Natural killer cell treated with Interleukin-12 subunit alpha and Interleukin-12 subunit beta and Interleukin-15 and Interleukin-18, amount 100 ng/mL, for 72 hours (primary cell): ENCODE measurements around the gene DGCR8. TPM values are rescaled to one million over a fixed set of nuclear protein-coding genes. Genes with fewer than 3 reads are reported as not detected.
A peak's percentile ranks its signal among the peaks of the same experiment; 100 is the strongest.

Experiments
- ATAC-seq, 2 donors: fragments of 150-1000 bp; cut with Tn5 transposase in 1 of 2; sonication (Bioruptor Pico), chemical (Tn5 transposase) in 1 of 2; 2 replicates each; pipeline ENCODE4 v1.10.0; 2021
- DNase-seq: peaks from one replicate; pipeline ENCODE4 v3.0.0; 2022; ENCODE audit warnings: low spot score
- H3K27ac Mint-ChIP-seq, 2 donors: 1 replicate in 1 of 2; 2 replicates in 1 of 2; pipeline ENCODE4 v1.8.0; 2022; ENCODE audit warnings: mixed read lengths in 2 of 2, mild to moderate bottlenecking in 1 of 2, moderate library complexity in 1 of 2
- H3K27me3 Mint-ChIP-seq, 2 donors: 1 replicate in 1 of 2; 2 replicates in 1 of 2; pipeline ENCODE4 v1.8.0; 2022; ENCODE audit warnings: mixed read lengths in 2 of 2
- H3K36me3 Mint-ChIP-seq: one replicate; pipeline ENCODE4 v1.8.0; 2022; ENCODE audit warnings: mixed read lengths
- H3K4me1 Mint-ChIP-seq, 2 donors: 1 replicate in 1 of 2; 2 replicates in 1 of 2; pipeline ENCODE4 v1.8.0; 2022; ENCODE audit warnings: low read depth in 2 of 2, mixed read lengths in 2 of 2, mild to moderate bottlenecking in 1 of 2
- H3K4me3 Mint-ChIP-seq: one replicate; pipeline ENCODE4 v1.8.0; 2022; ENCODE audit warnings: mixed read lengths
- H3K9me3 Mint-ChIP-seq: 2 replicates; pipeline ENCODE4 v1.8.0; 2022; ENCODE audit warnings: mixed read lengths
- total RNA-seq, 2 donors: library from RNA; stranded (reverse); gene quantifications; one replicate each; pipeline ENCODE4 v1.2.3, GENCODE V29; 2022

Gene DGCR8
- total RNA-seq, 2 donors from 2014 or later, result 60.1 to 89.5 TPM

DNA sequence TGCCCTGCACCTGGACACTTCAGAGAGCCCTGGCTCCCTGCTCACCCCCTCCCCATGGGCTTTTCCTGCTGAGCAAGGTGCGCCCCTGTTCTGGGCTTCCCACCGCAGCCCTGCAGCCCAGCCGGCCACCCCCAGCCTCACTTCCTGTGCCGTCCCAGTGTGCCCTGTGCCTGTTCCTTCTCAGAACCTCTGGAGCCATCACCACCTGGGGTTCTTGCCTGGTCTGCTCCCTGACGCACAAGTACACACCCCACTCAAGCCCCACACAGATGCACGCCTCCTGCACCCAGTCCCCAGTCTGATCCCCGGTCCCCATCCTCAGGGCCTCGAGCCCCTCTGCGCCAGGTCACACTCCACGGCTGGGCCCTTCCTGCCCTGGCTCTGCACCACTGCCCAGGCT is 23.9 kb upstream of the DGCR8 start:
- Mint-ChIP-seq H3K27ac (no peak overlapping the region), H3K9me3 (no peaks in the 10 kb centered on the region), H3K4me3 (no peak overlapping the region), H3K27me3 (no peaks in the 10 kb centered on the region), H3K36me3 (no peaks in the 10 kb centered on the region), H3K4me1 (peaks cover 16 to 18% of the 10 kb centered on the region in 2 donors)
- ATAC-seq (no peak), DNase-seq (no peak)

DNA sequence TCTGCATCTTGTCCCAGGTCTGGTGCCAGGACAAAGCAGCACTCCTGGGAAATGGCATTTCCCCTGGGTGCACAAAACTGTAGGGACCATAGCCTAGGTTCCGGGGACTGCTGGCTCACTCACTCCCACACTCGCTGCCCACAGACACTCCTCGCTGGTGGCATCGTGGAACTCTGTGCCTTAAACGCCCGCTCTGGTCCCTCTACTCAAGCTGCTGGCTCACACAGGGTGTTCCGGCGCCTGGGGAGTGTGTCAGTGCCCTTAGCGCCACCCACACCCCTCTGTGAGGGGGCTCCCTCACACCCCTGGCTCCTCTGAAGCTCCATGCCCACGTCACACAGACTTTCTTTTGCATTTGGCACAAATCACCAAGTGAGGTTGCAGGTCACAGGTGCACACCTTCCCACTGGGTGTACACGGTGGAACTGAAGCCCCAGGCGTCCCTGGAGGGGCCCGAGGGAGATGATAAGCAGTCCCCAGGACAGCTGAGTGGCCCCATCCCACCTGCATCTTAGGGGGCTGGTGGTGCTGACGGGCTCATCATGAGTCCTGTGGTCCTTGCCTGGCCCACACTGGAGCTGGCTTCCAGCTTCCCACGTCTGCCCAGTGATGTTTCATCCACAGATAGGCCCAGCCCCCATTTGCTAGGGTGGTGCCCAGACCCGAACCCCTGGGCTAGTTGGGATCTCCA is 23.2 kb upstream of the DGCR8 start:
- Mint-ChIP-seq H3K27me3 (no peaks in the 10 kb centered on the region), H3K27ac (no peak overlapping the region), H3K9me3 (no peaks in the 10 kb centered on the region)

DNA sequence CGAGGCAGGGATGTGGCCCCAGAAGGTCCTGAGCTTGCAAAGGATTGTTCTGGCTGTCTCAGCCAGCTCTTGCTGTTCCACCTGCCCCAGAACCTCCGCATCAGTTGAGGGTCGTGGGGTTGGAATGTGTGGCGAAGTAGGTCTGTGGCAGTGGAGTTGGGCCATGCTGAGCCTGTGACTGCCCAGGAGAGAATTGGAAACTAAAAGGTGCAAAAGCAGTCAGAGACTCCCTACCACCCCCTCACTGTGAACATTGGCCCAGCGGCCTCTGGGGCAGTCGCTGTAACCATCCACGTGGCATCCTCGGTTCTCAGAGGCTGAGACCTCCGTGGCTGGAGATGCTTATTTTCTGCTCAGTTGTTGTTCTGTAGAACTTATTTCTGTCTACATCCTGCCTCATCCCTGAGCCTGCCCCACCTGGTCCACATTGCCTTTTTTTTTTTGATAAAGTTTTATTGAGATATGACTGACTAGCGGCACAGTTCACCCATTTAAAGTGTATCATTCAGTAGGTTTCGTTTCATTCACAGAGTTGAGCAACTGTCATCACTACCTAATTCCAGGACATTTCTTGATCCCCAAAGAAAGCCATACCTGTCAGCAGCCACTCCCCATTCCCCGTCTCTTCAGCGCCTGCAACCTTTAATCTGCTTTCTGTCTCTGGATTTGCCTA is 22.3 kb upstream of the DGCR8 start:
- H3K9me3 Mint-ChIP-seq, result no peaks in the 10 kb centered on the region
- H3K27ac Mint-ChIP-seq, result peak overlapping the region in 1 of 2 donors; percentile 70
- H3K4me3 Mint-ChIP-seq, result no peak overlapping the region
- no peak for DNase-seq
- H3K27me3 Mint-ChIP-seq, result no peaks in the 10 kb centered on the region
- H3K36me3 Mint-ChIP-seq, result no peaks in the 10 kb centered on the region
- peaks cover 18% of the 10 kb centered on the region in 2 donors for H3K4me1 Mint-ChIP-seq
- no peak for ATAC-seq

More for the DNA sequence above, 23.2 kb upstream of the DGCR8 start:
- Mint-ChIP-seq H3K4me3 (no peak overlapping the region), H3K4me1 (peaks cover 17 to 18% of the 10 kb centered on the region in 2 donors), H3K36me3 (no peaks in the 10 kb centered on the region)
- ATAC-seq (no peak), DNase-seq (no peak)

DNA sequence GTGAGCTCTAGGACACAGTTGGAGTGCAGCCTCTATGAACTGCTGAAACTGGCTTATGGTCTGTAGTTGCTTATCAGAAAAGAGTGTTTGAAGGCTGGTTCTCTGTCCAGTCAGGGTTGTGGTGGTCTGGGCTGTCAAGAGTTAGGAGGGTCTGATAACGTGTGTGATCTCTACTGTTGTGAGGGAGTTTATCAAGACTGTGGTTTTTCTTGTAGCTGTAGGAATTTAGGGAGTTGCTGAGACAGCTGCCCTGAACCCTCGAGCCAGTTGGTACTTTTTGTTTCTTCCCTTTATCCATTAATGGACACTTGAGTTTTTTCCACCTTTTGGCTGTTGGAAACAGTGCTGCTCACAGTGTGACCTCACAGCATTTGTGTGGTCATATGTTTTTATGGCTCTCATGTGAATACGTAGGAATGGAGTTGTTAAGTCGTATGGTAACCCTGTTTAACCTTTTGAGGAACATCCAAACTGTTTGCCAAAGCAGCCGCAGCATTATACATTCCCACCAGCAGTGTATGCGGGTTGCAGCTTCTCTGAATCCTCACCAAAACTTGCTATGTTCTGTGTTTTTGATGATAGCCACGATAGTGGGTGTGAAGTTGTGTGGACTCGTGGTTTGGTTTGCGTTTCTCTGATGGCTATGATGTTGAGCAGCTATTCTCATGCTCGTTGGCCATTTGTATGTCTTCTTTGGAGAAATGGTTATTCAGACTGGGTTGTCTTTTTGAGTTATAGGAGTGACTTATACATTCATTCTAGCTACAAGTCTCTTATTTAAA is 20.9 kb upstream of the DGCR8 start:
- Mint-ChIP-seq H3K9me3 (no peaks in the 10 kb centered on the region), H3K36me3 (no peaks in the 10 kb centered on the region), H3K27me3 (no peaks in the 10 kb centered on the region), H3K4me1 (peaks cover 18 to 24% of the 10 kb centered on the region in 2 donors), H3K27ac (peak overlapping the region; percentile 45 to 70), H3K4me3 (peak overlapping the region; percentile 25)
- DNase-seq (no peak), ATAC-seq (peak in 1 of 2 donors; percentile 49)

DNA sequence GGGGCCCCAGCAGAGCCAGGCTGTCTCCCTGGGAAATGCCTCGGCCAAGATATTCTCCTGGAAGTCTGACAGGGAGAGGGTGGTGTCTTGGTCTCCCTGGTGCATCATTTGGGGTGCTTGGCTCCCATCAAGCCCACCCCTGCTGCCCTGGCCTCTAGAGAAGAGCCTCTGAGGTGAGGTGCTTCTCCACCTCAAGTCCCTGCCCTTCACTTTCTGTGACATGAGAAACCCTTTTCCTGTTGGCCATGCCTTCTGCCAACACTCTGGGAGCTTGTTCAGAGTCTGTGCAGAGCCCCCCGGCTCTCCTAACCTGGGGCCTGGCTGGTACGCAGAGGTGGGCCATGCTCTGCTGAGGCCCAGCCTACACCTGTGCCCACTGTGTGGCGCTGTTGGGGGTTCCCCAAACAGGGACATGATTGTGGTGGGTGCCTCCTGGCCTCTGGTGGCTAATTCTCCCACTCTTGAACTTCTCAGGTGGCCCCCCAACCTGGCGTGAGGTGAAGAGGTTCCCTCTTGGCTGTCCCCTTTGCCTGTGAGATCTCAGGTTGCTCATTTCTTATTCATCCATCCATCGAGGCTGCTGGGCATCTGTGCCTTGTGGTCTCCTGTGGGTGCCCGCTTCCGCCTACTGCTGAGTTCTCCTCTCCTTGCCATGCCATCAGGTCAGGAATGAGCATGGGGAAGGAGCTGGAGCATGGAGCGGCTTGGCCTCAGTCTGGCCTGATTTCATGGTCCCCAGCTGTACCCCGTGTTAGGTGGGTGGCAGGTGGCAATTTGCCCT is 19.2 kb upstream of the DGCR8 start:
- Mint-ChIP-seq H3K9me3 (no peaks in the 10 kb centered on the region), H3K36me3 (no peaks in the 10 kb centered on the region), H3K4me3 (no peak overlapping the region), H3K27me3 (no peaks in the 10 kb centered on the region), H3K27ac (peak overlapping the region in 1 of 2 donors; percentile 70), H3K4me1 (peaks cover 18 to 24% of the 10 kb centered on the region in 2 donors)
- no peak for ATAC-seq
- no peak for DNase-seq

DNA sequence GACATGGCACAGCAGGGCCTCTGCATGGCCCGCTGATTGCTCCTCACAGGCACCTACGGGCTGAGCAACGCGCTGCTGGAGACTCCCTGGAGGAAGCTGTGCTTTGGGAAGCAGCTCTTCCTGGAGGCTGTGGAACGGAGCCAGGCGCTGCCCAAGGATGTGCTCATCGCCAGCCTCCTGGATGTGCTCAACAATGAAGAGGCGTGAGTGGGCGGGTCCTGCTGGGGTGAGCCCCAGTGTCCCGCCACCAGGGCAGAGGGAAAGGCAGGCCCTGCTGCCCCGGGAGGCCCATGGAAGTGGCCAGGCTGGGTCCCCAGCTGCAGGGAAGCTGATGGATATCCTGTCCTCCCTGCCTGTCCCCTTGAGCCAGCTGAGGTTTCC is 18.6 kb upstream of the DGCR8 start:
- ATAC-seq, result no peak
- DNase-seq, result no peak
- Mint-ChIP-seq H3K27ac (no peak overlapping the region), H3K9me3 (no peaks in the 10 kb centered on the region), H3K27me3 (no peaks in the 10 kb centered on the region), H3K4me3 (no peak overlapping the region), H3K4me1 (peaks cover 18 to 24% of the 10 kb centered on the region in 2 donors), H3K36me3 (no peaks in the 10 kb centered on the region)

DNA sequence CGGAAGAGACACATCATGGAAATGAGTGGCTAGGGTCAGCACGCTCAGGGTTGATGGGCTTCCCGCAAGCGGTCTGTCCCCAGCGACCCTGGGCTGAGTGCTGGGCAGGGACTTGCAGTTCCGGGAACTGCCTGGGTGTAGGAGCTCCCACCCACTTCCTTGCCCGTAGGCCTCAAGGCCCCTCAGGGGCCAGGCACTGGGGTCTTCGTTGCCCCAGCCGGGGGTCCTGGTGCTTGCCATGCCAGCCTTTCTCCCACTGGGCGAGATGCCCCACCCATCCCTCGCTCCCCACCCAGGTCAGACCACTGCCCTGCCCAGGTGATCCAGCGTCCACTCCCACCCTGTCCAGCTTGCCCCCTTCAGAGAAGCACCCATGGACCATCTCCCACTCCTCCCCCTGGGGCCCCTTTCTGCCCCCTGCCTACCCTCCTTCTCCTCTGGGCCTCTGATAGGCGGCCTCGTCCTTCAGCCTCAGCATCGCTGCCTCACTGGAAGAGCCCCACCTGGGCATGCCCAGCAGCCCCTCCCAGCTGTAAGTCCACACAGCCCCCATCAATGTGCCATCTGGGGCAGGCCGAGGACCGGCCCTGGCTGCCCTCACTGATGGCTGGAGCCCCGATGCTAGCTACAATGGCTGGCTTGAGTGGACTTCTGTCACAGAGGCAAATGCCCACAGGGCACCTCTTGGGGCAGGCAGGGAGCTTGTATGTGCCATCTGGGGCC is 17.8 kb upstream of the DGCR8 start:
- Mint-ChIP-seq H3K9me3 (no peaks in the 10 kb centered on the region), H3K27ac (no peak overlapping the region), H3K4me1 (peaks cover 18 to 24% of the 10 kb centered on the region in 2 donors), H3K27me3 (no peaks in the 10 kb centered on the region), H3K36me3 (no peaks in the 10 kb centered on the region), H3K4me3 (no peak overlapping the region)
- no peak for DNase-seq
- ATAC-seq, result no peak

DNA sequence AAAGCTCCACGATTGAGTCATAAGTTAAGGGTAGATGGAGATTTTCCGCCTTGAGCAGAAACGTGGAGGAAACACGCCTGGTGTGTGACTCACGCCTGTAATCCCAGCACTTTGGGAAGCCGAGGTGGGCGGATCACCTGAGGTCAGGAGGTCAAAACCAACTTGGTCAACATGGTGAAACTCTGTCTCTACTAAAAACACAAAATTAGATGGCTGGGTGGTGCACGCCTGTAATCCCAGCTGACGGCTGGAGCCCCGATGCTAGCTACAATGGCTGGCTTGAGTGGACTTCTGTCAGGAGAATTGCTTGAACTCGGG is 17.3 kb upstream of the DGCR8 start:
- H3K4me3 Mint-ChIP-seq, result no peak overlapping the region
- no peaks in the 10 kb centered on the region for H3K27me3 Mint-ChIP-seq
- H3K27ac Mint-ChIP-seq, result no peak overlapping the region
- DNase-seq, result no peak
- no peaks in the 10 kb centered on the region for H3K36me3 Mint-ChIP-seq
- H3K9me3 Mint-ChIP-seq, result no peaks in the 10 kb centered on the region
- ATAC-seq, result no peak
- peaks cover 18 to 24% of the 10 kb centered on the region in 2 donors for H3K4me1 Mint-ChIP-seq

DNA sequence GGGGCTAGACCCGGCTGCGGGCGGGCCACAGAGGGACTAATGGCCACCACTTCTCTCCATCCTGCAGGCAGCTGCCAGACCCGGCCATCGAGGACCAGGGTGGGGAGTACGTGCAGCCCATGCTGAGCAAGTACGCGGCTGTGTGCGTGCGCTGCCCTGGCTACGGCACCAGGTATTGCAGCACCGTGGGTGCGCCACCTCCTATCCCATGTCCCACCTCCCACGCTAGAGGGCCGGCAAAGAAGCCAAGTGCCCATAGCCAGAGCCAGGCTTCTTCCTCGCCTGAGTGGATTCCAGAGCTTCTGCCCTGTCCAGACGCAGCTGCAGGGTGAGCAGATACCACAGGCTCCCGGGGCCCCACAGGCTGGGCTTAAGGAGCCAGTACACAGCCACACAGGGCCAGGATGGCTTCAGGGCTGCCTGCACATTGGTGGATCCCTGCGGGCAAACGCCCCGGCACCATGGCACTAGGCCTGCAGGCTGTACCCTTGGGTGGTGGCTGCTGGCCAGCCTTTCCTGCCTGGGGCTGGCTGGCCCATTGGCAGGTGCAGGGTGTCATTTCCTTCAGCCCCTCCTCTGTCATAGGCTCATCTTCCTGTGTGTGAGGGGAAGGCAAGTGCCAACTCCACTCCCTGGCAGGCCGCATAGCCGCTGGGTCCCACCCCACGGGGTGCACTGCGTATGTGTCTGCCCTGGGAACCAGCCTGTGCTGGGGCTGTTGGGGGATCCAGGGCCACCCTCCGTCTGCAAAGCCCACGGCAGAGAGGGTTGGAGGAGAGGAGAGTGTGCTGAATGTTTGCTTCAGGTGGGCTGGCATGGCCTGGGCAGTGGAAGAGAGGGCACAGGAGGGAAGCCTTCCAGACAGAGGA is 16.5 kb upstream of the DGCR8 start:
- DNase-seq (peak; percentile 56), ATAC-seq (peak in 1 of 2 donors; percentile 43)
- Mint-ChIP-seq H3K36me3 (no peaks in the 10 kb centered on the region), H3K9me3 (no peaks in the 10 kb centered on the region), H3K4me1 (peaks cover 13 to 24% of the 10 kb centered on the region in 2 donors), H3K27ac (no peak overlapping the region), H3K4me3 (no peak overlapping the region), H3K27me3 (no peaks in the 10 kb centered on the region)

DNA sequence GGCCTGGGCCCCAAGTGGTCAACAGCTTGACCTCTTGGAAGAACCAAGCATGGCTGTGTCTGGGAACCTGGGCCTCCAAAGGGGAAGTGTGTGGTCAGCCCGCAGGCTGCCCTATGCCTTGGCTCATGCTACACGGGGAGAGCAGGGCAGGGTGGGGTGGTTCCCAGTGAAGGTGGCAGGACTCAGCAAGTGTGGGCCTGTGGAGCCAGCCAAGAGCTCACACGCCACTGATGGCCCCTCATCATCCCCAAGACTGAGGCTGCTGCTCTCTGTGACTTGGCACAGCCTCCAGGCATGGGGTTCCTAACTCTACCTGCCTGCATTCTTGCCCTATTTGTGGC is 15.9 kb upstream of the DGCR8 start:
- no peak for ATAC-seq
- no peak overlapping the region for H3K4me3 Mint-ChIP-seq
- no peak overlapping the region for H3K27ac Mint-ChIP-seq
- no peaks in the 10 kb centered on the region for H3K27me3 Mint-ChIP-seq
- peaks cover 7 to 18% of the 10 kb centered on the region in 2 donors for H3K4me1 Mint-ChIP-seq
- no peak for DNase-seq
- H3K36me3 Mint-ChIP-seq, result no peaks in the 10 kb centered on the region
- no peaks in the 10 kb centered on the region for H3K9me3 Mint-ChIP-seq

DNA sequence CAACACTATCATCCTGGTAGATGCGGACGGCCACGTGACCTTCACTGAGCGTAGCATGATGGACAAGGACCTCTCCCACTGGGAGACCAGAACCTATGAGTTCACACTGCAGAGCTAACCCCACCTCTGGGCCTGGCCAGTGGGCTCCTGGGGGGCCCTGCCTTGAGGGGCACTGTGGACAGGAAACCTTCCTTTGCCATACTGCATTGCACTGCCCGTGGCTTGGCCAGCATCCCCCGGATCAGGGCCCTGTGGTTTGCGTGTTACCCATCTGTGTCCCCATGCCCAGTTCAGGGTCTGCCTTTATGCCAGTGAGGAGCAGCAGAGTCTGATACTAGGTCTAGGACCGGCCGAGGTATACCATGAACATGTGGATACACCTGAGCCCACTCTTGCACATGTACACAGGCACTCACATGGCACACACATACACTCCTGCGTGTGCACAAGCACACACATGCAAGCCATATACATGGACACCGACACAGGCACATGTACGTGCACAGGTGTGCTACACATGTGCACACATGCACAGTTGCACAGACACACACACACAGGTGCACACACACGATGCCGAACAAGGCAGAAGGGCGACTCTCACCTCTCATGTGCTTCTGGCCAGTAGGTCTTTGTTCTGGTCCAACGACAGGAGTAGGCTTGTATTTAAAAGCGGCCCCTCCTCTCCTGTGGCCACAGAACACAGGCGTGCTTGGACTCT is 15.3 kb upstream of the DGCR8 start:
- Mint-ChIP-seq H3K27me3 (no peaks in the 10 kb centered on the region), H3K9me3 (no peaks in the 10 kb centered on the region), H3K4me3 (no peak overlapping the region), H3K4me1 (peaks cover under 1 to 12% of the 10 kb centered on the region in 2 donors), H3K27ac (no peak overlapping the region), H3K36me3 (no peaks in the 10 kb centered on the region)
- DNase-seq, result peak; percentile 54
- ATAC-seq, result peak in 1 of 2 donors; percentile 12
